Endothelial cell (in vitro differentiated cells): ENCODE data around the gene IKZF1. TPM values are rescaled to one million over a fixed set of nuclear protein-coding genes. Genes with fewer than 3 reads are reported as not detected.

Source experiments
- DNase-seq: peaks from one replicate; pipeline ENCODE4 v3.0.0; 2021; ENCODE audit warnings: low spot score
- H3K27ac Mint-ChIP-seq: one replicate; pipeline ENCODE4 v1.8.0; 2021; ENCODE audit warnings: mixed read lengths, inconsistent platforms; ENCODE audit not compliant: unreplicated experiment
- H3K27me3 Mint-ChIP-seq: one replicate; pipeline ENCODE4 v1.8.0; 2021; ENCODE audit warnings: mild to moderate bottlenecking, moderate library complexity, mixed read lengths, inconsistent platforms; ENCODE audit not compliant: unreplicated experiment
- H3K36me3 Mint-ChIP-seq: one replicate; pipeline ENCODE4 v1.8.0; 2021; ENCODE audit warnings: mild to moderate bottlenecking, low read depth, mixed read lengths, inconsistent platforms; ENCODE audit not compliant: unreplicated experiment
- H3K4me1 Mint-ChIP-seq: one replicate; pipeline ENCODE4 v1.8.0; 2021; ENCODE audit warnings: mild to moderate bottlenecking, mixed read lengths, inconsistent platforms; ENCODE audit not compliant: unreplicated experiment
- H3K4me3 Mint-ChIP-seq: one replicate; pipeline ENCODE4 v1.8.0; 2021; ENCODE audit warnings: mild to moderate bottlenecking, mixed read lengths, inconsistent platforms; ENCODE audit not compliant: unreplicated experiment
- H3K9me3 Mint-ChIP-seq: one replicate; pipeline ENCODE4 v1.8.0; 2021; ENCODE audit warnings: mixed read lengths, inconsistent platforms; ENCODE audit not compliant: unreplicated experiment
- CTCF ChIP-seq: fragments of 200-600 bp; sonication (generic); IDR thresholded peaks from one replicate; pipeline ENCODE4 v1.5.0; 2021; ENCODE audit warnings: antibody characterized with exemption; ENCODE audit not compliant: unreplicated experiment
- total RNA-seq: library from RNA; stranded (reverse); fragmentation: NEBNext Ultra II Directional; extraction: Animal tissue kit (Norgen Biotek cat#: 25700); gene quantifications from one replicate; pipeline ENCODE4 v1.2.1, GENCODE V29; 2021; ENCODE audit not compliant: unreplicated experiment

Gene IKZF1
- total RNA-seq, 1 donor from 2014 or later = 3.1 TPM

GRCh38 chr7:50415844-50416364 is 111.4 kb downstream of the IKZF1 start:
- H3K27ac Mint-ChIP-seq = no peak overlapping the region
- peaks cover 10% of the 10 kb centered on the region for H3K4me1 Mint-ChIP-seq
- no peaks in the 10 kb centered on the region for H3K36me3 Mint-ChIP-seq
- H3K27me3 Mint-ChIP-seq = peaks cover 2% of the 10 kb centered on the region
- no peak for DNase-seq
- H3K9me3 Mint-ChIP-seq = no peaks in the 10 kb centered on the region
- TF ChIP-seq CTCF = no peak
- H3K4me3 Mint-ChIP-seq = no peak overlapping the region

GRCh38 chr7:50416527-50417182 is 112.1 kb downstream of the IKZF1 start:
- H3K4me1 Mint-ChIP-seq = peaks cover 10% of the 10 kb centered on the region
- peaks cover 2% of the 10 kb centered on the region for H3K27me3 Mint-ChIP-seq
- no peak for DNase-seq
- no peaks in the 10 kb centered on the region for H3K9me3 Mint-ChIP-seq
- H3K4me3 Mint-ChIP-seq = no peak overlapping the region
- H3K36me3 Mint-ChIP-seq = no peaks in the 10 kb centered on the region
- H3K27ac Mint-ChIP-seq = no peak overlapping the region
- peak; percentile 9 for TF ChIP-seq CTCF

- no peaks in the 10 kb centered on the region for H3K36me3 Mint-ChIP-seq
Observed at GRCh38 chr7:50418086-50418515, 113.6 kb downstream of the IKZF1 start.

GRCh38 chr7:50418526-50419290 is 114.2 kb downstream of the IKZF1 start:
- DNase-seq = no peak
- H3K4me3 Mint-ChIP-seq = no peak overlapping the region
- peaks cover 10% of the 10 kb centered on the region for H3K4me1 Mint-ChIP-seq
- no peak for TF ChIP-seq CTCF
- H3K27me3 Mint-ChIP-seq = peaks cover 2% of the 10 kb centered on the region
- H3K9me3 Mint-ChIP-seq = no peaks in the 10 kb centered on the region
- H3K27ac Mint-ChIP-seq = no peak overlapping the region
- H3K36me3 Mint-ChIP-seq = no peaks in the 10 kb centered on the region

More at GRCh38 chr7:50418086-50418515, 113.6 kb downstream of the IKZF1 start:
- peaks cover 10% of the 10 kb centered on the region for H3K4me1 Mint-ChIP-seq
- no peak overlapping the region for H3K27ac Mint-ChIP-seq
- H3K27me3 Mint-ChIP-seq = peaks cover 2% of the 10 kb centered on the region
- peak; percentile 80 for DNase-seq
- H3K9me3 Mint-ChIP-seq = no peaks in the 10 kb centered on the region
- peak; percentile 82 for TF ChIP-seq CTCF
- H3K4me3 Mint-ChIP-seq = no peak overlapping the region

- Mint-ChIP-seq H3K27me3 (peaks cover 2% of the 10 kb centered on the region), H3K4me1 (peaks cover 7% of the 10 kb centered on the region), H3K27ac (no peak overlapping the region), H3K36me3 (no peaks in the 10 kb centered on the region), H3K9me3 (no peaks in the 10 kb centered on the region), H3K4me3 (no peak overlapping the region)
- DNase-seq = no peak
- no peak for TF ChIP-seq CTCF
Observed at GRCh38 chr7:50421043-50421442, 116.5 kb downstream of the IKZF1 start.
